ENCODE results near the gene AGPAT4.
"Not testable (repeated sequence)": the region's sequence is repeated elsewhere in the genome, so short reads cannot be mapped to it uniquely, and the experiment has no call there.

Gene AGPAT4

GRCh38 chr6:161273752-161274487 lies at the start of gene AGPAT4:
AGPAT4 (minus strand) TSS chr6:161274061; CDS start chr6:161232213, 41,848 bp downstream.
- DNase-seq = peak; percentile 98 to 99

- no peak for DNase-seq
Measured at GRCh38 chr6:161319231-161319630, 45.4 kb upstream of the AGPAT4 start.

- no peak for DNase-seq
Measured at GRCh38 chr6:161318456-161318855, 44.6 kb upstream of the AGPAT4 start.

- no peak for DNase-seq
Measured at GRCh38 chr6:161316531-161316930, 42.7 kb upstream of the AGPAT4 start.

- DNase-seq = not testable (repeated sequence)
Measured at GRCh38 chr6:161315246-161315917, 41.5 kb upstream of the AGPAT4 start.

- not testable (repeated sequence) for DNase-seq
Measured at GRCh38 chr6:161314541-161315245, 40.8 kb upstream of the AGPAT4 start.

- no peak for DNase-seq
Measured at GRCh38 chr6:161313940-161314509, 40.2 kb upstream of the AGPAT4 start.

- DNase-seq = not testable (repeated sequence)
Measured at GRCh38 chr6:161313475-161313874, 39.6 kb upstream of the AGPAT4 start.

- DNase-seq = not testable (repeated sequence)
Measured at GRCh38 chr6:161309774-161310173, 35.9 kb upstream of the AGPAT4 start.

GRCh38 chr6:161308075-161308655 lies 34.3 kb upstream of the AGPAT4 start:
- no peak for DNase-seq

- no peak for DNase-seq
Measured at GRCh38 chr6:161305860-161306259, 32.0 kb upstream of the AGPAT4 start.

- no peak for DNase-seq
Measured at GRCh38 chr6:161303628-161304340, 29.9 kb upstream of the AGPAT4 start.

- no peak for DNase-seq
Measured at GRCh38 chr6:161302949-161303348, 29.1 kb upstream of the AGPAT4 start.

GRCh38 chr6:161301338-161301737 lies 27.5 kb upstream of the AGPAT4 start:
- no peak for DNase-seq

- no peak for DNase-seq
Measured at GRCh38 chr6:161300823-161301222, 27.0 kb upstream of the AGPAT4 start.

GRCh38 chr6:161299726-161300125 lies 25.9 kb upstream of the AGPAT4 start:
- no peak for DNase-seq

- DNase-seq = no peak
Measured at GRCh38 chr6:161295784-161296183, 21.9 kb upstream of the AGPAT4 start.

- DNase-seq = no peak
Measured at GRCh38 chr6:161292650-161293281, 18.9 kb upstream of the AGPAT4 start.

GRCh38 chr6:161292145-161292544 lies 18.3 kb upstream of the AGPAT4 start:
- no peak for DNase-seq

GRCh38 chr6:161290751-161291150 lies 16.9 kb upstream of the AGPAT4 start:
- DNase-seq = no peak

GRCh38 chr6:161284653-161285052 lies 10.8 kb upstream of the AGPAT4 start:
- DNase-seq = no peak

GRCh38 chr6:161281092-161281491 lies 7.2 kb upstream of the AGPAT4 start:
- DNase-seq = no peak
